BLaER1 (cell line): ENCODE results near the gene PRKG2.
"Not testable (repeated sequence)": the region's sequence is repeated elsewhere in the genome, so short reads cannot be mapped to it uniquely, and the experiment has no call there.

Experiments
- H3K27ac ChIP-seq: shearing (Covaris generic); formaldehyde crosslinking; 2 replicates; pipeline ENCODE4 v1.8.1; 2022
- H3K27me3 ChIP-seq: shearing (Covaris generic); formaldehyde crosslinking; 2 replicates; pipeline ENCODE4 v1.8.1; 2022
- H3K36me3 ChIP-seq: shearing (Covaris generic); formaldehyde crosslinking; 2 replicates; pipeline ENCODE4 v1.8.1; 2022
- H3K4me1 ChIP-seq: shearing (Covaris generic); formaldehyde crosslinking; 2 replicates; pipeline ENCODE4 v1.8.1; 2022
- H3K4me2 ChIP-seq: shearing (Covaris generic); formaldehyde crosslinking; 2 replicates; pipeline ENCODE4 v1.8.1; 2022
- H3K4me3 ChIP-seq: shearing (Covaris generic); formaldehyde crosslinking; 2 replicates; pipeline ENCODE4 v1.8.1; 2022
- H3K9ac ChIP-seq: shearing (Covaris generic); formaldehyde crosslinking; 2 replicates; pipeline ENCODE4 v1.8.1; 2022
- H3K9me3 ChIP-seq: shearing (Covaris generic); formaldehyde crosslinking; 2 replicates; pipeline ENCODE4 v1.8.1; 2022
- H4K20me1 ChIP-seq: shearing (Covaris generic); formaldehyde crosslinking; 2 replicates; pipeline ENCODE4 v1.8.1; 2022
- Cebpa-rat ChIP-seq: shearing (Covaris generic); IDR thresholded peaks from 2 replicates; pipeline ENCODE4 v1.8.1; 2022

PRKG2 gene

GRCh38 chr4:81164623-81165416, 50.2 kb downstream of the PRKG2 start:
- no peak overlapping the region for H3K27ac ChIP-seq
- H3K4me2 ChIP-seq: no peak overlapping the region
- H3K4me1 ChIP-seq: no peaks in the 10 kb centered on the region
- no peak overlapping the region for H3K9ac ChIP-seq
- H3K9me3 ChIP-seq: no peaks in the 10 kb centered on the region
- no peak for TF ChIP-seq Cebpa-rat
- no peak overlapping the region for H3K4me3 ChIP-seq
- H3K27me3 ChIP-seq: no peaks in the 10 kb centered on the region
- H4K20me1 ChIP-seq: no peaks in the 10 kb centered on the region
- no peaks in the 10 kb centered on the region for H3K36me3 ChIP-seq

DNA sequence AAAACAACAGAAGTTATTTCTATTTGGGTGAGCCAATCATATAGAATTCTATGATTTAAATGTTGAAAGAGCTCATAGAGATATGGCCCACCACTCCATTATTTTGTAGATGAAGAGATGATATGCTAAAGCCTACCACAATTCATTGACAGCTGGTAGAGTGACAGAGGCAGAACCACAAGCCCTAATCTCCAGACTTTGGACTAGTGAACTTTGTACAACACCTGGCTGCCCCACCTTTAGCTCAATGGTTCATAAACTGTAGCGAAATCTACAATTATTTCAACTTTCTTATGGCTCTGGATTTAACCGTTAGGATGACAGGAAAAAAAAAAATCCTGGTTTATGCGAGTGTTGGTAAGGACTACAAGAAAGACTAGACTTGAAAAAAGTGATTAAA, 50.9 kb downstream of the PRKG2 start:
- no peaks in the 10 kb centered on the region for H3K27me3 ChIP-seq
- H3K4me1 ChIP-seq: no peaks in the 10 kb centered on the region
- no peak overlapping the region for H3K4me2 ChIP-seq
- TF ChIP-seq Cebpa-rat: no peak
- H3K4me3 ChIP-seq: no peak overlapping the region
- H3K9ac ChIP-seq: no peak overlapping the region
- H3K9me3 ChIP-seq: no peaks in the 10 kb centered on the region
- no peaks in the 10 kb centered on the region for H4K20me1 ChIP-seq
- H3K36me3 ChIP-seq: no peaks in the 10 kb centered on the region
- H3K27ac ChIP-seq: no peak overlapping the region

DNA sequence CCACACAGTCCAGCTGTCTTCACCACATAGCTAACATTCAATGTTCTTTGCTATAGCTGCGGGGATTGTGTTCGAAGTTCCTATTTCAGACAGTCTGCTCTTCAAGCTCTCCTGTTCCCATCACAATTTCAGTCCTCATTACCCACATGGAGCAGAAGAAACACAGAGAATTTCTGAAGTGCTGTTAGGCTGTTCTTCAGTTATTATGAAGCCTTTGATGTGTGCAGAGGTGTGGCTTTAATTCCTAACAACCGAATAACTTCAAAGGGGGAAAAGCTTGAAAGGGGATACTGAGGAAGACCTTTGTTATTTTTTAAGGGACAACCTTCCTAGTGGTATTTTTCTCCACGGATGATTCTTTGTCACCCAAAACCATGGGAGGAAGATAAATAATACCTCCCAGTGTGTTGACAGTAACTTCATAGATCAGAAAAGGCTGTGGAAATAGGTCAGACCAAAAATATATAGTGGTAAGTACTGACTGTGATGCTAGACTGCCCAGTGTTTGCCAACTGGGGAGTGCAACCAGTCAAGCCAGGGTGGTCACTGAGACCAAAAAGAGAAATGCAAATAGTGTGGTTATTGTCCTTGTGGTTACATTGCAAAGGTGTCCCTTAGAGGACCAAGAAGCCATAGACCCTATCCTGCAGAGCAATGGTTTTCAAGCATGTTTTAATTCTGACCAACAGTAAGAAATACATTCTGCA, 52.1 kb downstream of the PRKG2 start:
- no peak for TF ChIP-seq Cebpa-rat
- Histone ChIP-seq H3K27me3 (no peaks in the 10 kb centered on the region), H3K27ac (no peak overlapping the region), H3K4me3 (no peak overlapping the region), H3K4me2 (no peak overlapping the region), H3K9ac (no peak overlapping the region), H3K36me3 (no peaks in the 10 kb centered on the region), H3K9me3 (no peaks in the 10 kb centered on the region), H4K20me1 (no peaks in the 10 kb centered on the region), H3K4me1 (no peaks in the 10 kb centered on the region)

GRCh38 chr4:81153714-81154323, 61.2 kb downstream of the PRKG2 start:
- not testable (repeated sequence) for H3K4me2 ChIP-seq, H3K36me3 ChIP-seq, H3K9me3 ChIP-seq, H3K27me3 ChIP-seq, H3K4me1 ChIP-seq, H3K9ac ChIP-seq, H4K20me1 ChIP-seq, H3K4me3 ChIP-seq, H3K27ac ChIP-seq

GRCh38 chr4:81152839-81153713, 61.9 kb downstream of the PRKG2 start:
- H3K4me2 ChIP-seq: no peak overlapping the region
- H3K36me3 ChIP-seq: no peaks in the 10 kb centered on the region
- H4K20me1 ChIP-seq: no peaks in the 10 kb centered on the region
- no peak overlapping the region for H3K4me3 ChIP-seq
- TF ChIP-seq Cebpa-rat: no peak
- no peaks in the 10 kb centered on the region for H3K27me3 ChIP-seq
- H3K4me1 ChIP-seq: no peaks in the 10 kb centered on the region
- H3K27ac ChIP-seq: no peak overlapping the region
- no peaks in the 10 kb centered on the region for H3K9me3 ChIP-seq
- no peak overlapping the region for H3K9ac ChIP-seq

GRCh38 chr4:81149976-81150375, 65.0 kb downstream of the PRKG2 start:
- no peak overlapping the region for H3K4me3 ChIP-seq
- no peak overlapping the region for H3K27ac ChIP-seq
- H3K9ac ChIP-seq: no peak overlapping the region
- H3K9me3 ChIP-seq: no peaks in the 10 kb centered on the region
- H3K27me3 ChIP-seq: no peaks in the 10 kb centered on the region
- no peak overlapping the region for H3K4me2 ChIP-seq
- H4K20me1 ChIP-seq: no peaks in the 10 kb centered on the region
- no peaks in the 10 kb centered on the region for H3K4me1 ChIP-seq
- TF ChIP-seq Cebpa-rat: no peak
- no peaks in the 10 kb centered on the region for H3K36me3 ChIP-seq

- Histone ChIP-seq H3K4me2 (no peak overlapping the region), H3K9ac (no peak overlapping the region), H3K9me3 (no peaks in the 10 kb centered on the region), H4K20me1 (no peaks in the 10 kb centered on the region), H3K4me3 (no peak overlapping the region), H3K27ac (no peak overlapping the region), H3K4me1 (no peaks in the 10 kb centered on the region), H3K27me3 (no peaks in the 10 kb centered on the region), H3K36me3 (no peaks in the 10 kb centered on the region)
- no peak for TF ChIP-seq Cebpa-rat
Measured at GRCh38 chr4:81148576-81148975, 66.4 kb downstream of the PRKG2 start.

- no peak for TF ChIP-seq Cebpa-rat
- Histone ChIP-seq H3K27me3 (no peaks in the 10 kb centered on the region), H3K9me3 (no peaks in the 10 kb centered on the region)
Measured at GRCh38 chr4:81146466-81146865, 68.6 kb downstream of the PRKG2 start.

GRCh38 chr4:81143183-81143582, 71.8 kb downstream of the PRKG2 start:
- Histone ChIP-seq H3K9ac (no peak overlapping the region), H3K9me3 (no peaks in the 10 kb centered on the region), H3K27ac (no peak overlapping the region), H3K27me3 (no peaks in the 10 kb centered on the region), H3K4me2 (no peak overlapping the region), H4K20me1 (no peaks in the 10 kb centered on the region), H3K4me3 (no peak overlapping the region), H3K36me3 (no peaks in the 10 kb centered on the region), H3K4me1 (no peaks in the 10 kb centered on the region)
- no peak for TF ChIP-seq Cebpa-rat

More at GRCh38 chr4:81146466-81146865, 68.6 kb downstream of the PRKG2 start:
- no peaks in the 10 kb centered on the region for H3K36me3 ChIP-seq
- H3K4me3 ChIP-seq: no peak overlapping the region
- no peaks in the 10 kb centered on the region for H4K20me1 ChIP-seq
- H3K27ac ChIP-seq: no peak overlapping the region
- no peak overlapping the region for H3K4me2 ChIP-seq
- H3K4me1 ChIP-seq: no peaks in the 10 kb centered on the region
- no peak overlapping the region for H3K9ac ChIP-seq
